ENCODE measurements around the gene PSPH. TPM values are rescaled to one million over a fixed set of nuclear protein-coding genes. Genes with fewer than 3 reads are reported as not detected.
"Not testable (repeated sequence)": the region's sequence is repeated elsewhere in the genome, so short reads cannot be mapped to it uniquely, and the experiment has no call there.

PSPH gene
- total and polyA plus RNA-seq, 4 donors = 5.5 to 35.9 (median 9.0) TPM

DNA sequence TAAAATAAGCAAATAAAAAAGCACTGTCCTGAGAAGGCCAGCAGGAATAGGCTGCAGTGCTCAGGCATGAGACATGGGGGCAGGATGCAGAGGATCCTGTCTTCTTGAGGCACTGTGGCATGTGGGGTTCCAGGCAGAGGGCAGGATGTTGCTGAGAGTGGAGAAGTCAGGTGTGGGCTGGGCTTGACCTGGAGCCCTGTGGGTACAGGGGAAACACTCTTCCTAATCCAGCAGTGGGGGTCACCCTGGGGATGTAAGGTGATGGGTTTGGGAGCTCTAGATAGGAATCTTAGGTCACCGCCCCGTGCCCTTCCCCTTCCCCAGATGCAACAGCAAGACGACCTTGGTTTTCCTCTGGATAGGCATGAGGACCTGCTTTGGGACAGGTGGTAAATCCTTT is 26.4 kb upstream of the PSPH start:
- peaks cover 0 to 6% (median 2%) of the 10 kb centered on the region in 4 donors for H3K36me3 ChIP-seq (ENCODE audit: control insufficient read depth in 4 of 4, insufficient read depth in 3 of 4, low read depth in 1 of 4, low read length in 3 of 4)
- WGBS = 95% methylated on average over 3 of the region's 3 CpGs

DNA sequence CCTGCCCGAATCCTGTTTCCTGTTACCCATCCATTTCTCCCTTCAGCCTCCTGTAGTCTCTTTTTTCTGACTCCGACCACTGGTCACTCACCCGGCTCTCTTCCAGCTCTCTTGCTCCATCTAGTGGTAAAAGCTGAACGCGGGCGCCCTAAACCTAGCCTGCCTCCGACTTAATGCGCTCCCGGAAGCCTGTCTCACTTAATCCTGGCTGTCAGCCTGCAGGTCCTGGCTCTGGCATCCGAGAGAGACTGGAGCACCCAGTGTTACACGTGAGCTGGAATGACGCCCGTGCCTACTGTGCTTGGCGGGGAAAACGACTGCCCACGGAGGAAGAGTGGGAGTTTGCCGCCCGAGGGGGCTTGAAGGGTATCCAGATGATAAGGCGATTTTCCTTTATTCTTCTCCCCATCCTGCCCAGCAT is 23.1 kb upstream of the PSPH start:
- peaks cover 5 to 20% (median 12%) of the 10 kb centered on the region in 4 donors for H3K36me3 ChIP-seq (ENCODE audit: control insufficient read depth in 4 of 4, insufficient read depth in 3 of 4, low read depth in 1 of 4, low read length in 3 of 4)
- no peak overlapping the region for H3K4me3 ChIP-seq (ENCODE audit: low read depth in 1 of 3, low read length in 3 of 3)
- no peak overlapping the region for H3K9ac ChIP-seq (ENCODE audit: low read depth in 1 of 2, low read length in 2 of 2)
- H3K9me3 ChIP-seq (ENCODE audit: control insufficient read depth in 4 of 4, low read length in 3 of 4) = no peaks in the 10 kb centered on the region
- H3K4me1 ChIP-seq (ENCODE audit: control insufficient read depth in 4 of 4, insufficient read depth in 4 of 4, low read length in 3 of 4) = peaks cover 2 to 17% (median 11%) of the 10 kb centered on the region in 4 donors
- no peak overlapping the region for H3K27ac ChIP-seq (ENCODE audit: low read depth in 1 of 2, low read length in 2 of 2)
- no peaks in the 10 kb centered on the region for H3K27me3 ChIP-seq (ENCODE audit: control insufficient read depth in 4 of 4, insufficient read depth in 4 of 4, low read length in 3 of 4)
- peak; percentile 82 for DNase-seq (ENCODE audit: low spot score)
- whole genome bisulfite sequencing = 13% methylated on average over 19 of the region's 19 CpGs
- TF ChIP-seq SP1 (IDR thresholded peaks at IDR 0.05) (peak; percentile 37), YY1 (IDR thresholded peaks at IDR 0.05) (peak; percentile 53), FOXA1 (IDR thresholded peaks at IDR 0.05) (no peak), HNF4A (conservative IDR thresholded peaks at IDR 0.05) (peak; percentile 28 to 43), NR2F2 (IDR thresholded peaks at IDR 0.05) (no peak), HNF4G (IDR thresholded peaks at IDR 0.05) (no peak), GABPA (IDR thresholded peaks at IDR 0.05 in 1 of 2, conservative IDR thresholded peaks at IDR 0.05 in 1 of 2) (peak in 1 of 2 donors; percentile 74), FOXA2 (IDR thresholded peaks at IDR 0.05) (no peak), RAD21 (IDR thresholded peaks at IDR 0.05) (peak; percentile 98 to 99), TAF1 (conservative IDR thresholded peaks at IDR 0.05) (no peak), RXRA (IDR thresholded peaks at IDR 0.05) (peak; percentile 50 to 67), JUND (IDR thresholded peaks at IDR 0.05) (peak in 1 of 2 donors; percentile 15), EGR1 (IDR thresholded peaks at IDR 0.05; ENCODE audit: low read depth in 2 of 2) (no peak)
- TF ChIP-seq, protein P1, sequence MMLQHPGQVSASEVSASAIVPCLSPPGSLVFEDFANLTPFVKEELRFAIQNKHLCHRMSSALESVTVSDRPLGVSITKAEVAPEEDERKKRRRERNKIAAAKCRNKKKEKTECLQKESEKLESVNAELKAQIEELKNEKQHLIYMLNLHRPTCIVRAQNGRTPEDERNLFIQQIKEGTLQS (IDR thresholded peaks at IDR 0.05) = peak; percentile 39
- TF ChIP-seq, protein P2, sequence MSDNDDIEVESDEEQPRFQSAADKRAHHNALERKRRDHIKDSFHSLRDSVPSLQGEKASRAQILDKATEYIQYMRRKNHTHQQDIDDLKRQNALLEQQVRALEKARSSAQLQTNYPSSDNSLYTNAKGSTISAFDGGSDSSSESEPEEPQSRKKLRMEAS (IDR thresholded peaks at IDR 0.05) = peak; percentile 29
- TF ChIP-seq, protein P3, sequence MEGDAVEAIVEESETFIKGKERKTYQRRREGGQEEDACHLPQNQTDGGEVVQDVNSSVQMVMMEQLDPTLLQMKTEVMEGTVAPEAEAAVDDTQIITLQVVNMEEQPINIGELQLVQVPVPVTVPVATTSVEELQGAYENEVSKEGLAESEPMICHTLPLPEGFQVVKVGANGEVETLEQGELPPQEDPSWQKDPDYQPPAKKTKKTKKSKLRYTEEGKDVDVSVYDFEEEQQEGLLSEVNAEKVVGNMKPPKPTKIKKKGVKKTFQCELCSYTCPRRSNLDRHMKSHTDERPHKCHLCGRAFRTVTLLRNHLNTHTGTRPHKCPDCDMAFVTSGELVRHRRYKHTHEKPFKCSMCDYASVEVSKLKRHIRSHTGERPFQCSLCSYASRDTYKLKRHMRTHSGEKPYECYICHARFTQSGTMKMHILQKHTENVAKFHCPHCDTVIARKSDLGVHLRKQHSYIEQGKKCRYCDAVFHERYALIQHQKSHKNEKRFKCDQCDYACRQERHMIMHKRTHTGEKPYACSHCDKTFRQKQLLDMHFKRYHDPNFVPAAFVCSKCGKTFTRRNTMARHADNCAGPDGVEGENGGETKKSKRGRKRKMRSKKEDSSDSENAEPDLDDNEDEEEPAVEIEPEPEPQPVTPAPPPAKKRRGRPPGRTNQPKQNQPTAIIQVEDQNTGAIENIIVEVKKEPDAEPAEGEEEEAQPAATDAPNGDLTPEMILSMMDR (IDR thresholded peaks at IDR 0.05; ENCODE audit: low read depth, low read length, missing input control) = peak; percentile 98
- TF ChIP-seq, protein P4, sequence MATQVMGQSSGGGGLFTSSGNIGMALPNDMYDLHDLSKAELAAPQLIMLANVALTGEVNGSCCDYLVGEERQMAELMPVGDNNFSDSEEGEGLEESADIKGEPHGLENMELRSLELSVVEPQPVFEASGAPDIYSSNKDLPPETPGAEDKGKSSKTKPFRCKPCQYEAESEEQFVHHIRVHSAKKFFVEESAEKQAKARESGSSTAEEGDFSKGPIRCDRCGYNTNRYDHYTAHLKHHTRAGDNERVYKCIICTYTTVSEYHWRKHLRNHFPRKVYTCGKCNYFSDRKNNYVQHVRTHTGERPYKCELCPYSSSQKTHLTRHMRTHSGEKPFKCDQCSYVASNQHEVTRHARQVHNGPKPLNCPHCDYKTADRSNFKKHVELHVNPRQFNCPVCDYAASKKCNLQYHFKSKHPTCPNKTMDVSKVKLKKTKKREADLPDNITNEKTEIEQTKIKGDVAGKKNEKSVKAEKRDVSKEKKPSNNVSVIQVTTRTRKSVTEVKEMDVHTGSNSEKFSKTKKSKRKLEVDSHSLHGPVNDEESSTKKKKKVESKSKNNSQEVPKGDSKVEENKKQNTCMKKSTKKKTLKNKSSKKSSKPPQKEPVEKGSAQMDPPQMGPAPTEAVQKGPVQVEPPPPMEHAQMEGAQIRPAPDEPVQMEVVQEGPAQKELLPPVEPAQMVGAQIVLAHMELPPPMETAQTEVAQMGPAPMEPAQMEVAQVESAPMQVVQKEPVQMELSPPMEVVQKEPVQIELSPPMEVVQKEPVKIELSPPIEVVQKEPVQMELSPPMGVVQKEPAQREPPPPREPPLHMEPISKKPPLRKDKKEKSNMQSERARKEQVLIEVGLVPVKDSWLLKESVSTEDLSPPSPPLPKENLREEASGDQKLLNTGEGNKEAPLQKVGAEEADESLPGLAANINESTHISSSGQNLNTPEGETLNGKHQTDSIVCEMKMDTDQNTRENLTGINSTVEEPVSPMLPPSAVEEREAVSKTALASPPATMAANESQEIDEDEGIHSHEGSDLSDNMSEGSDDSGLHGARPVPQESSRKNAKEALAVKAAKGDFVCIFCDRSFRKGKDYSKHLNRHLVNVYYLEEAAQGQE (IDR thresholded peaks at IDR 0.05) = no peak
- TF ChIP-seq, protein P5, sequence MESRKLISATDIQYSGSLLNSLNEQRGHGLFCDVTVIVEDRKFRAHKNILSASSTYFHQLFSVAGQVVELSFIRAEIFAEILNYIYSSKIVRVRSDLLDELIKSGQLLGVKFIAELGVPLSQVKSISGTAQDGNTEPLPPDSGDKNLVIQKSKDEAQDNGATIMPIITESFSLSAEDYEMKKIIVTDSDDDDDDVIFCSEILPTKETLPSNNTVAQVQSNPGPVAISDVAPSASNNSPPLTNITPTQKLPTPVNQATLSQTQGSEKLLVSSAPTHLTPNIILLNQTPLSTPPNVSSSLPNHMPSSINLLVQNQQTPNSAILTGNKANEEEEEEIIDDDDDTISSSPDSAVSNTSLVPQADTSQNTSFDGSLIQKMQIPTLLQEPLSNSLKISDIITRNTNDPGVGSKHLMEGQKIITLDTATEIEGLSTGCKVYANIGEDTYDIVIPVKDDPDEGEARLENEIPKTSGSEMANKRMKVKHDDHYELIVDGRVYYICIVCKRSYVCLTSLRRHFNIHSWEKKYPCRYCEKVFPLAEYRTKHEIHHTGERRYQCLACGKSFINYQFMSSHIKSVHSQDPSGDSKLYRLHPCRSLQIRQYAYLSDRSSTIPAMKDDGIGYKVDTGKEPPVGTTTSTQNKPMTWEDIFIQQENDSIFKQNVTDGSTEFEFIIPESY (IDR thresholded peaks at IDR 0.05) = no peak

More for the DNA sequence above, 26.4 kb upstream of the PSPH start:
- no peak overlapping the region for H3K27ac ChIP-seq (ENCODE audit: low read depth in 1 of 2, low read length in 2 of 2)
- H3K4me3 ChIP-seq (ENCODE audit: low read depth in 1 of 3, low read length in 3 of 3) = no peak overlapping the region
- peaks cover 2 to 24% (median 18%) of the 10 kb centered on the region in 4 donors for H3K4me1 ChIP-seq (ENCODE audit: control insufficient read depth in 4 of 4, insufficient read depth in 4 of 4, low read length in 3 of 4)
- TF ChIP-seq FOXA2 (IDR thresholded peaks at IDR 0.05) = no peak
- no peak for DNase-seq (ENCODE audit: low spot score)
- H3K9me3 ChIP-seq (ENCODE audit: control insufficient read depth in 4 of 4, low read length in 3 of 4) = no peaks in the 10 kb centered on the region
- H3K9ac ChIP-seq (ENCODE audit: low read depth in 1 of 2, low read length in 2 of 2) = no peak overlapping the region
- H3K27me3 ChIP-seq (ENCODE audit: control insufficient read depth in 4 of 4, insufficient read depth in 4 of 4, low read length in 3 of 4) = no peaks in the 10 kb centered on the region

DNA sequence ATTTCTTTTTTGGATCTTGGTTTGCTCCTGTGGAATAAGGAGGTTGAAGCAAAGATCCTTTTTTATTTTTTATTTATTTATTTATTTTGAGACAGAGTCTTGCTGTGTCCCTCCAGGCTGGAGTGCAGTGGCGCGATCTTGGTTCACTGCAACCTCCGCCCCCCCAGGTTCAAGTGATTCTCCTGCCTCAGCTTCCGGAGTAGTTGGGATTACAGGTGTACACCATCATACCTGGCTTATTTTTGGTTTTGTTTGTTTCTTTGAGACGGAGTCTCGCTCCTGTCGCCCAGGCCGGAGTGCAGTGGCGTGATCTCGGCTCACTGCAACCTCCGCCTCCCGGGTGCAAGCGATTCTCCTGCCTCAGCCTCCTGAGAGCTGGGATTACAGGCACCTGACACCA is 15.1 kb upstream of the PSPH start:
- H3K27ac ChIP-seq (ENCODE audit: low read depth in 1 of 2, low read length in 2 of 2); H3K4me3 ChIP-seq (ENCODE audit: low read depth in 1 of 3, low read length in 3 of 3); H3K27me3 ChIP-seq (ENCODE audit: control insufficient read depth in 4 of 4, insufficient read depth in 4 of 4, low read length in 3 of 4); H3K9ac ChIP-seq (ENCODE audit: low read depth in 1 of 2, low read length in 2 of 2); DNase-seq (ENCODE audit: low spot score); H3K9me3 ChIP-seq (ENCODE audit: control insufficient read depth in 4 of 4, low read length in 3 of 4): not testable (repeated sequence)
- H3K4me1 ChIP-seq (ENCODE audit: control insufficient read depth in 4 of 4, insufficient read depth in 4 of 4, low read length in 3 of 4) = peaks cover 3 to 10% (median 8%) of the 10 kb centered on the region in 4 donors
- peaks cover 8 to 40% (median 18%) of the 10 kb centered on the region in 4 donors for H3K36me3 ChIP-seq (ENCODE audit: control insufficient read depth in 4 of 4, insufficient read depth in 3 of 4, low read depth in 1 of 4, low read length in 3 of 4)
- 98% methylated on average over 13 of the region's 13 CpGs for WGBS

Data from liver (tissue), 9 donors.